HCT116 (cell line): ENCODE data around the gene KLF11. TPM values are rescaled to one million over a fixed set of nuclear protein-coding genes. Genes with fewer than 3 reads are reported as not detected.
"Not testable (repeated sequence)": the region's sequence is repeated elsewhere in the genome, so short reads cannot be mapped to it uniquely, and the experiment has no call there.

Experiments
- ATAC-seq: fragments of 200-7000 bp; cut with Tn5 transposase; 2 replicates; pipeline ENCODE4 v1.9.1; 2020; ENCODE audit warnings: mild to moderate bottlenecking, moderate library complexity
- BruUV-seq: library from RNA; stranded (reverse); fragments of 400-500 nt; replicated peaks from 2 replicates; lab custom pipeline; 2021; lab: Mats Ljungman, UMichigan
- CTCF ChIA-PET: fragments of 300-600 bp; sonication (Branson Sonifier 250); formaldehyde crosslinking; loops from one replicate; lab custom pipeline; 2021; ENCODE audit warnings: antibody characterized with exemption; lab: Charles Lee
- POLR2A ChIA-PET: fragments of 300-600, 350-600 bp; sonication (Branson Sonifier 250); formaldehyde crosslinking; loops from one replicate; lab custom pipeline; 2021; ENCODE audit warnings: antibody characterized with exemption; lab: Charles Lee
- RAD21 ChIA-PET, 2 experiments: fragments of 300-600 bp; sonication (Branson Sonifier 250); formaldehyde crosslinking; loops; one replicate each; lab custom pipeline; 2023; ENCODE audit warnings: low total read pairs in 2 of 2; ENCODE audit not compliant: uncharacterized antibody in 2 of 2, unreplicated experiment in 2 of 2, low non-redundant PET in 1 of 2; lab: Charles Lee
- DNase-seq: peaks from one replicate; pipeline ENCODE4 v3.0.0-alpha.2; 2010; ENCODE audit warnings: low read depth, low spot score
- H2AFZ ChIP-seq: fragments of 200-600 bp; shearing (Covaris generic), sonication (generic); 2 replicates; pipeline ENCODE4 v1.6.1; 2017; ENCODE audit warnings: low read depth, mixed run types, mixed read lengths, antibody characterized with exemption, low read length; ENCODE audit not compliant: poor library complexity, severe bottlenecking
- H3K27ac ChIP-seq: 2 replicates; pipeline ENCODE4 v1.5.1; 2012; ENCODE audit warnings: low read depth, low read length
- H3K27me3 ChIP-seq: fragments of 200-600 bp; sonication (generic); 2 replicates; pipeline ENCODE4 v1.6.1; 2016; ENCODE audit warnings: mixed run types, low read length, mixed read lengths; ENCODE audit not compliant: insufficient read depth
- H3K36me3 ChIP-seq, 2 experiments: fragments of 200-500 bp in 1 of 2; fragments of 200-600 bp in 1 of 2; sonication (Bioruptor generic) in 1 of 2; sonication (generic) in 1 of 2; 2 replicates each; pipeline versions ENCODE4 v1.5.1 to v1.6.1; 2014 to 2016; ENCODE audit warnings: low read length in 2 of 2, inconsistent platforms in 1 of 2, mixed read lengths in 1 of 2, mixed run types in 1 of 2; ENCODE audit not compliant: insufficient read depth in 2 of 2, control insufficient read depth in 1 of 2
- H3K4me1 ChIP-seq, 2 experiments: fragments of 200-600 bp in 1 of 2; sonication (generic) in 1 of 2; 2 replicates each; pipeline versions ENCODE4 v1.5.1 to v1.6.1; 2012 to 2017; ENCODE audit warnings: low read length in 2 of 2, inconsistent platforms in 1 of 2, mild to moderate bottlenecking in 1 of 2, mixed read lengths in 1 of 2, mixed run types in 1 of 2, moderate library complexity in 1 of 2; ENCODE audit not compliant: insufficient read depth in 2 of 2, control insufficient read depth in 1 of 2
- H3K4me2 ChIP-seq: fragments of 200-600 bp; sonication (generic); 2 replicates; pipeline ENCODE4 v1.6.1; 2017; ENCODE audit warnings: mixed run types, low read length, mixed read lengths
- H3K4me3 ChIP-seq, 2 experiments: fragments of 200-600 bp in 1 of 2; sonication (generic) in 1 of 2; replicated peaks in 1 of 2; 2 replicates each; pipeline ENCODE4 v1.5.1; 2011 to 2016; ENCODE audit warnings: low read length in 2 of 2, control low read depth in 1 of 2, low read depth in 1 of 2, mild to moderate bottlenecking in 1 of 2, mixed read lengths in 1 of 2, mixed run types in 1 of 2
- H3K79me2 ChIP-seq: fragments of 200-600 bp; sonication (generic); 2 replicates; pipeline ENCODE4 v1.6.1; 2017; ENCODE audit warnings: mild to moderate bottlenecking, mixed run types, low read length, moderate library complexity, mixed read lengths; ENCODE audit not compliant: insufficient read depth
- H3K9ac ChIP-seq: fragments of 200-600 bp; sonication (generic); 2 replicates; pipeline ENCODE4 v1.6.1; 2016; ENCODE audit warnings: low read length, mixed read lengths
- H3K9me2 ChIP-seq: fragments of 200-600 bp; sonication (generic), shearing (Covaris generic); 2 replicates; pipeline ENCODE4 v1.6.1; 2017; ENCODE audit warnings: mixed run types, mild to moderate bottlenecking, moderate library complexity; ENCODE audit not compliant: insufficient read depth
- H3K9me3 ChIP-seq, 2 experiments: fragments of 200-500 bp in 1 of 2; fragments of 200-600 bp in 1 of 2; sonication (Bioruptor generic) in 1 of 2; sonication (generic) in 1 of 2; 2 replicates each; pipeline ENCODE4 v1.6.1; 2014 to 2017; ENCODE audit warnings: low read length in 2 of 2, mixed read lengths in 2 of 2, inconsistent platforms in 1 of 2, low read depth in 1 of 2, mild to moderate bottlenecking in 1 of 2, mixed run types in 1 of 2, moderate library complexity in 1 of 2; ENCODE audit not compliant: control insufficient read depth in 1 of 2, insufficient read depth in 1 of 2
- H4K20me1 ChIP-seq: fragments of 200-600 bp; sonication (generic), shearing (Covaris generic); 2 replicates; pipeline ENCODE4 v1.6.1; 2017; ENCODE audit warnings: mixed run types, mild to moderate bottlenecking, moderate library complexity; ENCODE audit not compliant: insufficient read depth
- ATF3 ChIP-seq: IDR thresholded peaks from 2 replicates; pipeline ENCODE4 v1.6.1; 2012
- CBX3 ChIP-seq: IDR thresholded peaks from 2 replicates; pipeline ENCODE4 v1.6.1; 2012; ENCODE audit warnings: low read depth
- CEBPB ChIP-seq: IDR thresholded peaks from 2 replicates; pipeline ENCODE4 v1.6.1; 2012; ENCODE audit warnings: low read depth
- CTCF ChIP-seq, 3 experiments: fragments of 200-600 bp in 1 of 3; sonication (generic) in 1 of 3; IDR thresholded peaks in 2 of 3; conservative IDR thresholded peaks in 1 of 3; 2 replicates each; pipeline ENCODE4 v1.5.1; 2012 to 2017; ENCODE audit warnings: low read depth in 2 of 3, low read length in 2 of 3, antibody characterized with exemption in 1 of 3, borderline replicate concordance in 1 of 3, control low read depth in 1 of 3, mild to moderate bottlenecking in 1 of 3, mixed read lengths in 1 of 3, mixed run types in 1 of 3, moderate library complexity in 1 of 3; ENCODE audit not compliant: insufficient read depth in 1 of 3
- EGR1 ChIP-seq: IDR thresholded peaks from 2 replicates; pipeline ENCODE4 v1.6.1; 2012; ENCODE audit warnings: low read depth
- ELF1 ChIP-seq: IDR thresholded peaks from 2 replicates; pipeline ENCODE4 v1.6.1; 2012; ENCODE audit warnings: low read depth, borderline replicate concordance
- EZH2 ChIP-seq: fragments of 200-600 bp; sonication (generic); IDR thresholded peaks from 2 replicates; pipeline ENCODE4 v1.6.1; 2017; ENCODE audit warnings: antibody characterized with exemption, mixed run types
- EZH2phosphoT487 ChIP-seq: fragments of 200-600 bp; IDR thresholded peaks from 2 replicates; pipeline ENCODE4 v1.6.1; 2018; ENCODE audit warnings: antibody characterized with exemption, borderline replicate concordance
- FOSL1 ChIP-seq: IDR thresholded peaks from 2 replicates; pipeline ENCODE4 v1.6.1; 2012; ENCODE audit warnings: low read depth
- JUND ChIP-seq: IDR thresholded peaks from 2 replicates; pipeline ENCODE4 v1.6.1; 2012
- POLR2A ChIP-seq: IDR thresholded peaks from 2 replicates; pipeline ENCODE4 v1.7.0; 2011; ENCODE audit warnings: borderline replicate concordance; ENCODE audit not compliant: insufficient read depth, insufficient read length; ENCODE audit errors: extremely low read depth
- POLR2AphosphoS5 ChIP-seq: IDR thresholded peaks from 2 replicates; pipeline ENCODE4 v1.6.1; 2011; ENCODE audit warnings: mild to moderate bottlenecking, low read depth, low read length, moderate library complexity
- RAD21 ChIP-seq: IDR thresholded peaks from 2 replicates; pipeline ENCODE4 v1.6.1; 2012; ENCODE audit warnings: low read depth, mild to moderate bottlenecking
- SIN3A ChIP-seq: IDR thresholded peaks from 2 replicates; pipeline ENCODE4 v1.6.1; 2012; ENCODE audit warnings: low read depth
- SRF ChIP-seq: IDR thresholded peaks from 2 replicates; pipeline ENCODE4 v1.6.1; 2012; ENCODE audit warnings: low read depth
- ZBTB33 ChIP-seq: IDR thresholded peaks from 2 replicates; pipeline ENCODE4 v1.6.1; 2011; ENCODE audit warnings: mild to moderate bottlenecking, low read length, moderate library complexity; ENCODE audit not compliant: insufficient replicate concordance; ENCODE audit errors: extremely low read depth
- ZFX ChIP-seq: fragments of 450-650 bp; IDR thresholded peaks from 2 replicates; pipeline ENCODE4 v1.6.1; 2017
- ZNF274 ChIP-seq: fragments of 200-500 bp; sonication (Bioruptor generic); IDR thresholded peaks from 2 replicates; pipeline ENCODE4 v1.6.1; 2014; ENCODE audit warnings: mild to moderate bottlenecking, low read depth, low read length, inconsistent platforms
- intact Hi-C: fragments of 100-400 bp; cut with micrococcal nuclease; formaldehyde crosslinking; loops from 2 replicates; pipeline ENCODE4 v1.10.0; 2022
- total RNA-seq: library from RNA; stranded (reverse); gene quantifications from one replicate; pipeline ENCODE4 v1.2.1, GENCODE V29; 2021; ENCODE audit not compliant: unreplicated experiment

KLF11 gene
- total RNA-seq, 1 experiment from 2014 or later: 9.0 TPM

- POLR2A ChIA-PET: no interaction called here
- Histone ChIP-seq H3K36me3 (no peaks in the 10 kb centered on the region), H3K9ac (no peak overlapping the region), H3K79me2 (no peaks in the 10 kb centered on the region), H3K4me1 (no peaks in the 10 kb centered on the region), H3K27me3 (no peaks in the 10 kb centered on the region), H3K9me3 (no peaks in the 10 kb centered on the region), H4K20me1 (no peaks in the 10 kb centered on the region), H2AFZ (no peak overlapping the region), H3K9me2 (no peaks in the 10 kb centered on the region), H3K27ac (no peak overlapping the region), H3K4me3 (no peak overlapping the region), H3K4me2 (no peak overlapping the region)
- RAD21 ChIA-PET: no interaction called here
- DNase-seq (no peak), ATAC-seq (no peak)
- CTCF ChIA-PET: no interaction called here
- no TSS peak for BruUV-seq
- intact Hi-C loops: no loop called here
- no peak for TF ChIP-seq EZH2
- TF ChIP-seq SRF: no peak
- TF ChIP-seq CEBPB: no peak
- TF ChIP-seq ZBTB33: no peak
- no peak for TF ChIP-seq CBX3
- TF ChIP-seq JUND: no peak
- TF ChIP-seq SIN3A: no peak
- TF ChIP-seq RAD21: no peak
- no peak for TF ChIP-seq ATF3
- TF ChIP-seq EZH2phosphoT487: no peak
- no peak for TF ChIP-seq ZNF274
- TF ChIP-seq CTCF (IDR thresholded peaks at IDR 0.05 in 2 of 3, conservative IDR thresholded peaks at IDR 0.05 in 1 of 3; ENCODE audit: borderline replicate concordance in 1 of 3, insufficient read depth in 1 of 3, low read depth in 2 of 3, low read length in 2 of 3): no peak
- no peak for TF ChIP-seq EGR1
- no peak for TF ChIP-seq POLR2AphosphoS5
- TF ChIP-seq FOSL1: no peak
- TF ChIP-seq ELF1: no peak
- no peak for TF ChIP-seq ZFX
- TF ChIP-seq POLR2A: no peak
Observed at GRCh38 chr2:10030311-10030736, 13.0 kb upstream of the KLF11 start.

- H2AFZ ChIP-seq, ATAC-seq, H3K27me3 ChIP-seq, H3K79me2 ChIP-seq, BruUV-seq, H3K4me3 ChIP-seq, H3K27ac ChIP-seq, H3K9me2 ChIP-seq, CTCF ChIA-PET, H3K9ac ChIP-seq, H3K4me2 ChIP-seq, H3K4me1 ChIP-seq, RAD21 ChIA-PET, H4K20me1 ChIP-seq, H3K36me3 ChIP-seq, DNase-seq, intact Hi-C loops, H3K9me3 ChIP-seq, POLR2A ChIA-PET: not testable (repeated sequence)
Observed at GRCh38 chr2:10030798-10031197, 12.6 kb upstream of the KLF11 start.
